ENCODE results near the gene MYMX.
A peak's percentile ranks its signal among the peaks of the same experiment; 100 is the strongest.
"Not testable (repeated sequence)": the region's sequence is repeated elsewhere in the genome, so short reads cannot be mapped to it uniquely, and the experiment has no call there.

Gene MYMX

GRCh38 chr6:44188819-44189218, 27.9 kb upstream of the MYMX start:
- no peak for DNase-seq

DNA sequence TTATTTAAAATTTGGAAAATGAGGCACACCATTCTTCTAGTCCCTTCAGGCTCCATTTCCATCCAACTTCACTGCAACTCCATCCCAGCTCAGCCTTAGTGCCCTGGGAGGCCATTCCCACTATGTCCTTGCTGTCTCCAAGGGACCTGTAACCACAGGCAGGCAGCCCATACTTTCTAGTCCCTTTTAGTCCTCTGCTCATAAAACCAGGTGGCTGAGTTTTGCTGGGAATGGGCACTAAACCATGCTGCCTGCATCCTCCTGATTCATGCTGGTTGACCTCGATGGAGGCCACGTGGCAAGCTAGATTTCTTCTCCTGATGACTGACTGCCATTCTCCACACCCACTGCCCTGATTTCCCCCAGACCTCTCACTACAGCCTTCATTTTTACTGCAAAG, 27.5 kb upstream of the MYMX start:
- no peak for DNase-seq

- DNase-seq: no peak
These were observed 26.0 kb upstream of the MYMX start for GRCh38 chr6:44190715-44191114.

DNA sequence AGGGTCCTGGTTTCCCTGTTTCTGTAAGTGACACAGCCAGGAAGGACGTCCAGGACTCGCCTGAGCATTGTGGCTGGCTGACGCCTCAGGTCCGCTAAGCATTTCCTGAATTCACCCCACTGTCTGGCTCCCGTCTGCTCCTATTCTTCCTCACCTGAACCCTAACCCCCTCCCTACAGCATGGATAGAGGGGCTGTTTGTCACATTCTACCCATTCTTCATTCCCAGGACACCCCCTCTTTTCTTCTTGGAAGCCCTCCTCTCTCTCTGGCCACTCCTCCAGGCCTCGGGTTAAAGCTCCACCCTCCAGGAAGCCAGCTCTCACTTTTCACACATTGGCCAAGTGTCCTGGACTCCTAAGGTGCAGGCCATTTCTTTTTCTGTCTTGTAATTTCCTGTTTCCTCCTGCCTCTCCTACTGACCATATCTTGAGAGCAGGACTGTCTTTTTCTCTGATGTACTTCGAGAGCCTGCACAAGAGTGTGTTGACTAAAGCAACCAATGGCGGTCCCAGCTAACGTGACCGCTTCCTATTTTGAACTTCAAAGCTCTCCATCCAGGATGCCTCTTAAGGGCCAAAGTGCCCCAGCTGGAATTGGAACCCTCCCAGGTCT, 24.2 kb upstream of the MYMX start:
- no peak for DNase-seq

GRCh38 chr6:44193307-44193910, 23.3 kb upstream of the MYMX start:
- DNase-seq: no peak

DNA sequence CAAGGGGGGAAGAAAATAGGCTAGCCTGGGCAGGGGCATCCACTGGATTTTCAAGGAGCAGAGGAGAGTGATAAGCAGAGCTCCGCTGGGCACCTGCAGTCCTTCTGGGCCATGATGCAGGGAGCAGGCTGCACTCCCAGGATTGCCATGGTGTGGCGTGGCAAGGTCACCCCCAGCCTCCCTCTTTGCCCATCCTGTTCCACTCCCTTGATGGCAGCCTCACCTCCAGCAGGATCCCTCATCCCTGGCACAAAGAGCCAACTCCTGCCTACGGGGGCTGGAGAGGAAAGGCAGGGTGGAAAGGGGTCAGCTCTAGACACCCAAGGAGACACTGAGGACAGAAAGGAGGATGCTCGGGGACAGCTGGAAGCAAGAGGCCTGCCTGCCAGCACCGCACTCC, 22.4 kb upstream of the MYMX start:
- DNase-seq: no peak

GRCh38 chr6:44196351-44196750, 20.4 kb upstream of the MYMX start:
- not testable (repeated sequence) for DNase-seq

- no peak for DNase-seq
These were observed 18.0 kb upstream of the MYMX start for GRCh38 chr6:44198684-44199083.

DNA sequence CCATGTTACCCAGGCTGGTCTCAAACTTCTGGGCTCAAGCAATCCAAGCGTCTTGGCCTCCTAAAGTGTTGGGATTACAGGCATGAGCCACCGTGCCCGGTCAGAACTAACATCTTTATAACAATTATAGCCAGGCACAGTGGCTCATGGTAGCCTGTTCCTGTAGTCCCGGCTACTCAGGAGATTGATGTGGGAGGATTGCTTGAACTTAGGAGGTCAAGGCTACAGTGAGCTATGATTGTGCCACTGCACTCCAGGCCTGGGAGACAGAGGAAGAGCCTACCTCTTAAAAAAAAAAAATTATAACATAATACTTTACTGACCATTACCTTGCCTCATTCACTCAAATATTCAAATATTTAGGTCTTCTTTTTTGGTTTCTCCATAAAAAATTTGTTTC, 16.8 kb upstream of the MYMX start:
- DNase-seq: no peak

DNA sequence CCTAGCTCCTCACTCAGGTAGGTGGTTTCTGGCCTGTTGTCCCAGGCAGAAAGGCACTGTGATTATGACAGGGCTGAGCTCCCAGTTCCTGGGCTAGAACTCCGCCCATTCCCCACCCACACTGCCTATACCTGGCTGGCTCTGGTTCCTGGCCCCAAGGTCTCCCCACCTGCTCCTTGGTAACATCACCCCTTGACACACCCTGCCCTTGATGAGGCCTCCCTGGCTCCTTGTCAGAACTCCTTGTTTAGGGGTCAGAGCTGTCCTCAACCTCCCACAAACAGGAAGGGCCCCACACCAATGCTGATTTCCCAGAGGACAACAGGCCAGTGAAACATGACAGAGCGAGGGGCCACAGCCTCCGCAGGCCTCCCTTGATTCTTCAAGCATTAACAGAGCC, 15.5 kb upstream of the MYMX start:
- no peak for DNase-seq

GRCh38 chr6:44201638-44202303, 15.0 kb upstream of the MYMX start:
- DNase-seq: no peak

GRCh38 chr6:44202332-44202971, 14.3 kb upstream of the MYMX start:
- no peak for DNase-seq

GRCh38 chr6:44202972-44203750, 13.6 kb upstream of the MYMX start:
- DNase-seq: no peak

DNA sequence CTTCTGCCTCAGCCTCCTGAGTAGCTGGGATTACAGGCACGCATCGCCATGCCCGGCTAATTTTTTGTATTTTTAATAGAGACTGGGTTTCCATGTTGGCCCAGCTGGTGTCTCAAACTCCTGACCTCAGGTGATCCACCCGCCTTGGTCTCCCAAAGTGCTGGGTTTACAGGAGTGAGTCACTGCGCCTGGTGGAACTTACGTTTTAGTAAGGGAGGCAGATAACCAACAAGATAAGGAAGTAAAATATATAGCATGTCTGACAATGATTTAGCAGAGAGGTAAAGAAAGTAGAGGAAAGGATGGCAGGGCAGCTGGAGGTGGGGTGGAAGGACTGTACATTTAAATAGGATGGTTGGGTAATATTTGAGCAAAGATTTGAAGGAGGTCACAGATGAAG, 12.8 kb upstream of the MYMX start:
- no peak for DNase-seq

DNA sequence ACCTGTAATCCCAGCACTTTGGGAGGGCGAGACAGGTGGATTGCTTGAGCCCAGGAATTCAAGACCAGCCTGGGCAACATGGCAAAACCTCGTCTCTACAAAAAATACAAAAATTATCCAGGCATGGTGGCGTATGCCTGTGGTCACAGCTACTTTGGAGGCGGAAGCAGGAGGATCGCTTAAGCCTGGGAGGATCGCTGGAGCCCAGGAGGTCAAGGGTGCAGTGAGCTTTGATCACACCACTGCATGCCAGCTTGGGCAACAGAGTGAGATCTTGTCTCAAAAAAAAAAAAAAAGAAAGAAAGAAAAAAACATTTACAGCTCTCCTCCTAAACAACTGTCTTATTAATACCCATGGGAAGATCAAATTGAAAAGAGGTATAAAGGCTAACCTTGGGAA, 8.8 kb upstream of the MYMX start:
- DNase-seq: no peak

DNA sequence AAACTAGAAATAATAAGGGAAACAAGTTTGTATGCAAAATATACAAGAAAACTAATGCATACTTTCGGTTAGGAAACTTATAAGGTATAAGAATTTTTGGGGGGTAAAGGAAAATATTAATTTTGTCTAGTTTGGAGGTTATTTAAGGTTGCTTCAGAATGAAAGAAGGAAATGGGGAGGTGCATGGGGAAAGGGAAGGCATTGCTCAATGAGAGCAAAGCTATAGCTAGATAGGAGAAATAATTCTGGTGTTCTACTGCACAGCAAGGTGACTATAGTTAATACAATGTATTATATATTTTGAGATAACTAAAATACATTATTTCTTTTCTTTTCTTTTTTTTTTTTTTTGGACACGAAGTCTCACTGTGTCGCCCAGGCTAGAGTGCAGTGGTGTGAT, 5.4 kb upstream of the MYMX start:
- DNase-seq: no peak

- no peak for DNase-seq
These were observed 2.4 kb upstream of the MYMX start for GRCh38 chr6:44214307-44214706.

GRCh38 chr6:44217332-44218143, 812 bp downstream of the MYMX start:
- DNase-seq: no peak

DNA sequence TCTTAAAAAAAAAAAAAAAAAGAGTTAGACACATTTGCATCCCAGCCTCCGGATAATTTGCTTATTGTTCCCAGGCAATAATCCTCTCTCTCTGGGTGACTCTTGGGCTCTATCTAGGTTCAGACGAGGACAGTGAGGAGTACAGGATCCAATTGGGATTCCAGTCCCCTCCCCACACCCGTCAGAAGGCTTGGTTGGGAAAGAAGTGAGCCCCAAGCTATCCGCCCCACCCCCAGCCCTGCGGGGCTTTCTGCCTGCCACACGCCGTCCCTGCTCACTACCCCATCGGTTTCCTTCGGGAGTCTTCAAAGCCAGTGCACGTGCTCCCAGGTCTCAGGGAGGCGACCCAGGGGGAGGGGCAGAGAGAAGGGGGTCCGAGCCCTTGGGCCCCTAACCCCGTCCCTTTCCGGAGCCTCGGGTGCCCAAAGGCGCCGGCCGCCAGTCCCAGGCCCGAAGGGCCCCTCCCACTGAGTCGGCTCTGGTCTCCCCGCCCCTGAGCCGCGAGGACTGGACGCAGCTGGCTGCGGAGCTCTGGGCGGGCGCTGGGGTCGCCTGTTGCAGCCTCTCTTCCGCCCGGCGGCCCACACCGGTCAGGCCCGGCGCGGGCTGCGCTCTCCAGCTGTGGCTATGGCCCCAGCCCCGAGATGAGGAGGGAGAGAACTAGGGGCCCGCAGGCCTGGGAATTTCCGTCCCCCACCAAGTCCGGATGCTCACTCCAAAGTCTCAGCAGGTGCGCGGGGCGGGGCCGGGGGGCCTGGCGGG, 2.5 kb downstream of the MYMX start:
- peak; percentile 25 for DNase-seq

- no peak for DNase-seq
These were observed 3.4 kb downstream of the MYMX start for GRCh38 chr6:44219815-44220784.
